Ishikawa (cell line): ENCODE data around the gene ATP8A2.

ENCODE experiments used
- CEBPB ChIP-seq: IDR thresholded peaks from 2 replicates; pipeline ENCODE4 v1.6.1; 2012
- CREB1 ChIP-seq: IDR thresholded peaks from 2 replicates; pipeline ENCODE4 v1.6.1; 2012; ENCODE audit warnings: low read depth
- EP300 ChIP-seq: IDR thresholded peaks from 2 replicates; pipeline ENCODE4 v1.6.1; 2012; ENCODE audit warnings: borderline replicate concordance
- MAX ChIP-seq: IDR thresholded peaks from 2 replicates; pipeline ENCODE4 v1.6.1; 2012
- RAD21 ChIP-seq: IDR thresholded peaks from 2 replicates; pipeline ENCODE4 v1.6.1; 2012; ENCODE audit warnings: low read depth
- REST ChIP-seq: IDR thresholded peaks from 2 replicates; pipeline ENCODE4 v1.6.1; 2012; ENCODE audit warnings: low read depth, mild to moderate bottlenecking
- TAF1 ChIP-seq: IDR thresholded peaks from 2 replicates; pipeline ENCODE4 v1.6.1; 2012; ENCODE audit warnings: low read depth, mild to moderate bottlenecking
- TCF12 ChIP-seq: IDR thresholded peaks from 2 replicates; pipeline ENCODE4 v1.6.1; 2012; ENCODE audit warnings: low read depth
- YY1 ChIP-seq: IDR thresholded peaks from 2 replicates; pipeline ENCODE4 v1.6.1; 2012; ENCODE audit warnings: low read depth

DNA sequence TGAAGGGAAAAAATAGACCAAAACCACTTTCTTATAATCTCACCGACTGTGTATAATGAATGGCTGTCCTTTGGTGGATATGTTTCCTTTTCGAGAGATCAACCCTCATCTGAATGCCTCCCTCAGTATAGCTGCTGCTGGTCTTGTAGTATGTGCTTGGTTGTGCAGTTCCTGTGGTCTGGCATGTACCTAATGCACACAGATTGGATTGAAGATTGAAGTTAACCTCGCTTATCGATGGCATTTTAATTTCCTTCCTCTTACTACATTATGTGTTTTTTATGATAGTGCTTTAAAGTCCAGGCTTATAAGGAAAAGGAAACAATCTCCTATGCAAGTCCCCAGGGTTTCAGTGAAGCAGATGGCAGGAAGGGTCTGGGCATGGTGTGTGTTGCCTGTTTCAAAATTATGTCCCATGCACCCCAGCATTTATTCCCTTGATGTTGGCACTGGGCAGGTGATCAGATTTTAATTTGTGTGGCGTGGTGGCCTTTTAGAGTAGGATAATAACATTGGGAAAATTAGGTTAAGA is 346.0 kb downstream of the ATP8A2 start:
- TF ChIP-seq EP300 (no peak), REST (no peak), TCF12 (no peak), YY1 (no peak), RAD21 (no peak), CREB1 (no peak), MAX (no peak), CEBPB (no peak), TAF1 (no peak)
